CD4-positive, CD25-positive, alpha-beta regulatory T cell (primary cell): ENCODE data around the gene TUBA3C. TPM values are rescaled to one million over a fixed set of nuclear protein-coding genes. Genes with fewer than 3 reads are reported as not detected.

Experiments
- ATAC-seq, 2 donors: fragments of 150-1000 bp; cut with Tn5 transposase; one replicate each; pipeline ENCODE4 v1.10.0; 2021; ENCODE audit warnings: low read depth in 2 of 2, moderate number of reproducible peaks in 2 of 2, moderate library complexity in 1 of 2
- DNase-seq, 3 donors: peaks; one replicate each; pipeline versions ENCODE4 v3.0.0 to v3.0.0-alpha.2; 2012 to 2022; ENCODE audit warnings: mixed read lengths in 1 of 3
- H3K27ac ChIP-seq: one replicate; pipeline ENCODE4 v1.7.0; 2013; ENCODE audit warnings: mild to moderate bottlenecking, low read length; ENCODE audit not compliant: insufficient read depth, poor library complexity, severe bottlenecking
- H3K27me3 ChIP-seq: one replicate; pipeline ENCODE4 v1.7.0; 2013; ENCODE audit warnings: low read length; ENCODE audit not compliant: control insufficient read depth, insufficient read depth
- H3K36me3 ChIP-seq: one replicate; pipeline ENCODE4 v1.7.0; 2013; ENCODE audit warnings: mild to moderate bottlenecking, low read length, moderate library complexity; ENCODE audit not compliant: control insufficient read depth, insufficient read depth
- H3K4me1 ChIP-seq: 2 replicates; pipeline ENCODE4 v1.7.0; 2013; ENCODE audit warnings: mild to moderate bottlenecking, low read length; ENCODE audit not compliant: insufficient read depth, control insufficient read depth, poor library complexity, severe bottlenecking
- H3K4me3 ChIP-seq: one replicate; pipeline ENCODE4 v1.7.0; 2013; ENCODE audit warnings: low read depth, mild to moderate bottlenecking, low read length, moderate library complexity
- H3K9me3 ChIP-seq, 2 experiments: 1 replicate in 1 of 2; 2 replicates in 1 of 2; pipeline ENCODE4 v1.7.0; 2013; ENCODE audit warnings: low read length in 2 of 2, mild to moderate bottlenecking in 1 of 2, moderate library complexity in 1 of 2; ENCODE audit not compliant: control insufficient read depth in 2 of 2
- H3K27ac Mint-ChIP-seq, 3 donors: one replicate each; pipeline ENCODE4 v1.8.0; 2020 to 2022; ENCODE audit warnings: mild to moderate bottlenecking in 3 of 3, mixed read lengths in 3 of 3, moderate library complexity in 2 of 3
- H3K27me3 Mint-ChIP-seq: one replicate; pipeline ENCODE4 v1.8.0; 2022; ENCODE audit warnings: mild to moderate bottlenecking, mixed read lengths
- H3K36me3 Mint-ChIP-seq: one replicate; pipeline ENCODE4 v1.8.0; 2020; ENCODE audit warnings: mixed read lengths
- H3K4me1 Mint-ChIP-seq, 4 donors: one replicate each; pipeline ENCODE4 v1.8.0; 2020 to 2022; ENCODE audit warnings: mixed read lengths in 4 of 4, mild to moderate bottlenecking in 1 of 4
- H3K4me3 Mint-ChIP-seq, 4 donors: one replicate each; pipeline ENCODE4 v1.8.0; 2020 to 2022; ENCODE audit warnings: mild to moderate bottlenecking in 4 of 4, mixed read lengths in 4 of 4, moderate library complexity in 3 of 4
- H3K9me3 Mint-ChIP-seq, 7 donors: one replicate each; pipeline ENCODE4 v1.8.0; 2020 to 2022; ENCODE audit warnings: mixed read lengths in 7 of 7, mild to moderate bottlenecking in 3 of 7, moderate library complexity in 2 of 7
- polyA plus RNA-seq, 4 donors: library from polyadenylated mRNA; unstranded; fragments of 300-500 nt; fragmentation: Illumina TruSeq; gene quantifications; one replicate each; pipeline ENCODE4 v1.2.3, GENCODE V29; 2021
- total RNA-seq: library from RNA; stranded (reverse); gene quantifications from one replicate; pipeline ENCODE4 v1.2.3, GENCODE V29; 2022

The TUBA3C gene
- total and polyA plus RNA-seq, 5 donors from 2014 or later = not detected

- H3K4me3 Mint-ChIP-seq = no peak overlapping the region
- H3K27me3 Mint-ChIP-seq = no peaks in the 10 kb centered on the region
- H3K4me1 ChIP-seq = no peaks in the 10 kb centered on the region
- ATAC-seq (no peak), DNase-seq (no peak)
- no peak overlapping the region for H3K4me3 ChIP-seq
- no peak overlapping the region for H3K27ac ChIP-seq
- no peaks in the 10 kb centered on the region for H3K36me3 ChIP-seq
- H3K27ac Mint-ChIP-seq = no peak overlapping the region
- H3K4me1 Mint-ChIP-seq = no peaks in the 10 kb centered on the region
- H3K9me3 Mint-ChIP-seq = peaks cover 0 to 5% (median 3%) of the 10 kb centered on the region in 7 donors
- peaks cover 0 to 3% of the 10 kb centered on the region in 2 experiments for H3K9me3 ChIP-seq
- H3K27me3 ChIP-seq = no peaks in the 10 kb centered on the region
- no peaks in the 10 kb centered on the region for H3K36me3 Mint-ChIP-seq
Observed at GRCh38 chr13:19159181-19159580, 22.4 kb downstream of the TUBA3C start.

- Histone ChIP-seq H3K4me1 (no peaks in the 10 kb centered on the region), H3K27ac (no peak overlapping the region), H3K27me3 (no peaks in the 10 kb centered on the region), H3K9me3 (no peaks in the 10 kb centered on the region), H3K36me3 (no peaks in the 10 kb centered on the region), H3K4me3 (no peak overlapping the region)
- ATAC-seq = no peak
- Mint-ChIP-seq H3K4me3 (no peak overlapping the region), H3K4me1 (no peaks in the 10 kb centered on the region), H3K36me3 (no peaks in the 10 kb centered on the region), H3K27ac (no peak overlapping the region), H3K27me3 (no peaks in the 10 kb centered on the region), H3K9me3 (peaks cover 0 to 4% (median 2%) of the 10 kb centered on the region in 7 donors)
- no peak for DNase-seq
Observed at GRCh38 chr13:19158526-19159174, 23.0 kb downstream of the TUBA3C start.

- no peak overlapping the region for H3K27ac ChIP-seq
- H3K9me3 ChIP-seq = no peaks in the 10 kb centered on the region
- H3K4me1 ChIP-seq = no peaks in the 10 kb centered on the region
- ATAC-seq = no peak
- DNase-seq = no peak
- Mint-ChIP-seq H3K27me3 (no peaks in the 10 kb centered on the region), H3K4me3 (no peak overlapping the region), H3K4me1 (no peaks in the 10 kb centered on the region), H3K9me3 (peaks cover 0 to 4% (median 0%) of the 10 kb centered on the region in 7 donors), H3K27ac (no peak overlapping the region), H3K36me3 (no peaks in the 10 kb centered on the region)
- no peaks in the 10 kb centered on the region for H3K36me3 ChIP-seq
- H3K4me3 ChIP-seq = no peak overlapping the region
- no peaks in the 10 kb centered on the region for H3K27me3 ChIP-seq
Observed at GRCh38 chr13:19158006-19158405, 23.6 kb downstream of the TUBA3C start.

- H3K4me3 Mint-ChIP-seq = no peak overlapping the region
- DNase-seq = no peak
Observed at GRCh38 chr13:19157461-19157860, 24.2 kb downstream of the TUBA3C start.

GRCh38 chr13:19156013-19156825 is 25.4 kb downstream of the TUBA3C start:
- no peaks in the 10 kb centered on the region for H3K36me3 Mint-ChIP-seq
- DNase-seq (no peak), ATAC-seq (no peak)
- no peaks in the 10 kb centered on the region for H3K9me3 ChIP-seq
- H3K4me3 ChIP-seq = no peak overlapping the region
- H3K27ac ChIP-seq = no peak overlapping the region
- no peak overlapping the region for H3K4me3 Mint-ChIP-seq
- no peak overlapping the region for H3K27ac Mint-ChIP-seq
- H3K4me1 Mint-ChIP-seq = no peaks in the 10 kb centered on the region
- no peaks in the 10 kb centered on the region for H3K36me3 ChIP-seq
- H3K9me3 Mint-ChIP-seq = peaks cover 0 to 4% (median 0%) of the 10 kb centered on the region in 7 donors
- H3K4me1 ChIP-seq = no peaks in the 10 kb centered on the region
- H3K27me3 ChIP-seq = no peaks in the 10 kb centered on the region
- H3K27me3 Mint-ChIP-seq = no peaks in the 10 kb centered on the region

More at GRCh38 chr13:19157461-19157860, 24.2 kb downstream of the TUBA3C start:
- no peak overlapping the region for H3K27ac Mint-ChIP-seq
- no peaks in the 10 kb centered on the region for H3K27me3 Mint-ChIP-seq
- H3K27ac ChIP-seq = no peak overlapping the region
- no peaks in the 10 kb centered on the region for H3K4me1 Mint-ChIP-seq
- no peaks in the 10 kb centered on the region for H3K4me1 ChIP-seq
- ATAC-seq = no peak
- peaks cover 0 to 4% (median 0%) of the 10 kb centered on the region in 7 donors for H3K9me3 Mint-ChIP-seq
- H3K36me3 Mint-ChIP-seq = no peaks in the 10 kb centered on the region
- no peaks in the 10 kb centered on the region for H3K9me3 ChIP-seq
- H3K4me3 ChIP-seq = no peak overlapping the region
- no peaks in the 10 kb centered on the region for H3K27me3 ChIP-seq
- no peaks in the 10 kb centered on the region for H3K36me3 ChIP-seq

- H3K27ac Mint-ChIP-seq = no peak overlapping the region
- Histone ChIP-seq H3K9me3 (no peaks in the 10 kb centered on the region), H3K27ac (no peak overlapping the region), H3K27me3 (no peaks in the 10 kb centered on the region), H3K4me1 (no peaks in the 10 kb centered on the region), H3K36me3 (no peaks in the 10 kb centered on the region), H3K4me3 (no peak overlapping the region)
- DNase-seq (no peak), ATAC-seq (no peak)
- H3K4me3 Mint-ChIP-seq = no peak overlapping the region
- no peaks in the 10 kb centered on the region for H3K4me1 Mint-ChIP-seq
- H3K36me3 Mint-ChIP-seq = no peaks in the 10 kb centered on the region
- peaks cover 0 to 4% (median 3%) of the 10 kb centered on the region in 7 donors for H3K9me3 Mint-ChIP-seq
- H3K27me3 Mint-ChIP-seq = no peaks in the 10 kb centered on the region
Observed at GRCh38 chr13:19155321-19155861, 26.2 kb downstream of the TUBA3C start.

GRCh38 chr13:19154843-19155242 is 26.8 kb downstream of the TUBA3C start:
- no peaks in the 10 kb centered on the region for H3K36me3 ChIP-seq
- Mint-ChIP-seq H3K27ac (no peak overlapping the region), H3K4me1 (no peaks in the 10 kb centered on the region), H3K27me3 (no peaks in the 10 kb centered on the region), H3K36me3 (no peaks in the 10 kb centered on the region), H3K9me3 (peaks cover 0 to 4% (median 3%) of the 10 kb centered on the region in 7 donors), H3K4me3 (no peak overlapping the region)
- no peaks in the 10 kb centered on the region for H3K27me3 ChIP-seq
- no peak for ATAC-seq
- no peak overlapping the region for H3K27ac ChIP-seq
- no peak for DNase-seq
- no peaks in the 10 kb centered on the region for H3K9me3 ChIP-seq
- H3K4me3 ChIP-seq = no peak overlapping the region
- H3K4me1 ChIP-seq = no peaks in the 10 kb centered on the region
